HAP-1 (cell line): ENCODE data around the gene DKC1.
A peak's percentile ranks its signal among the peaks of the same experiment; 100 is the strongest.

ENCODE experiments used
- DNase-seq, 2 experiments: peaks; one replicate each; pipeline ENCODE4 v3.0.0-alpha.2; 2016 to 2020; ENCODE audit warnings: low spot score in 2 of 2
- H3K27me3 ChIP-seq: fragments of 250-450 bp; sonication (Bioruptor Pico); 2 replicates; pipeline ENCODE4 v1.5.1; 2020; ENCODE audit warnings: low read depth, mild to moderate bottlenecking, moderate library complexity
- H3K36me3 ChIP-seq: fragments of 250-450 bp; sonication (Bioruptor Pico); replicated peaks from 2 replicates; pipeline ENCODE4 v1.5.1; 2020; ENCODE audit warnings: mild to moderate bottlenecking
- H3K4me1 ChIP-seq: fragments of 250-450 bp; sonication (Bioruptor Pico); 2 replicates; pipeline ENCODE4 v1.5.1; 2020; ENCODE audit warnings: mild to moderate bottlenecking
- H3K4me3 ChIP-seq: fragments of 250-450 bp; sonication (Bioruptor Pico); 2 replicates; pipeline ENCODE4 v1.5.1; 2020; ENCODE audit warnings: mild to moderate bottlenecking, moderate library complexity
- H3K9me3 ChIP-seq: fragments of 250-450 bp; sonication (Bioruptor Pico); 2 replicates; pipeline ENCODE4 v1.5.1; 2020; ENCODE audit warnings: mild to moderate bottlenecking, moderate library complexity
- in situ Hi-C: fragments of 300-500 bp; cut with MboI; formaldehyde crosslinking; loops from 3 replicates; pipeline ENCODE4 v1.14.3; 2020; ENCODE audit warnings: low sequenced_read_pairs, inconsistent platforms, mixed read lengths

DKC1 gene

GRCh38 chrX:154730253-154730891 is 32.3 kb upstream of the DKC1 start:
- H3K27me3 ChIP-seq, result no peaks in the 10 kb centered on the region
- H3K4me1 ChIP-seq, result peaks cover 8% of the 10 kb centered on the region

GRCh38 chrX:154731184-154731583 is 31.5 kb upstream of the DKC1 start:
- H3K4me3 ChIP-seq, result no peak overlapping the region
- DNase-seq, result no peak
- H3K27me3 ChIP-seq, result no peaks in the 10 kb centered on the region
- no peaks in the 10 kb centered on the region for H3K9me3 ChIP-seq
- in situ Hi-C loops, result loop anchor here (25.0 kb wide), 1 partner anchor 144 kb away; the partner anchor contains the start of gene CTAG1A
- H3K4me1 ChIP-seq, result peaks cover 8% of the 10 kb centered on the region
- H3K36me3 ChIP-seq, result no peaks in the 10 kb centered on the region

More at GRCh38 chrX:154730253-154730891, 32.3 kb upstream of the DKC1 start:
- no peak overlapping the region for H3K4me3 ChIP-seq
- H3K36me3 ChIP-seq, result no peaks in the 10 kb centered on the region
- H3K9me3 ChIP-seq, result no peaks in the 10 kb centered on the region
- DNase-seq, result no peak
- in situ Hi-C loops, result loop anchor here (25.0 kb wide), 1 partner anchor 143 kb away; the partner anchor contains the start of gene CTAG1A

GRCh38 chrX:154731881-154732280 is 30.8 kb upstream of the DKC1 start:
- Histone ChIP-seq H3K36me3 (no peaks in the 10 kb centered on the region), H3K9me3 (no peaks in the 10 kb centered on the region), H3K4me1 (peaks cover 8% of the 10 kb centered on the region), H3K4me3 (no peak overlapping the region), H3K27me3 (no peaks in the 10 kb centered on the region)
- in situ Hi-C loops, result loop anchor here (25.0 kb wide), 1 partner anchor 145 kb away; the partner anchor contains the start of gene CTAG1A
- DNase-seq, result no peak

- Histone ChIP-seq H3K36me3 (no peaks in the 10 kb centered on the region), H3K4me3 (no peak overlapping the region), H3K9me3 (no peaks in the 10 kb centered on the region), H3K27me3 (no peaks in the 10 kb centered on the region), H3K4me1 (peaks cover 8% of the 10 kb centered on the region)
- in situ Hi-C loops, result loop anchor here (25.0 kb wide), 1 partner anchor 145 kb away; the partner anchor contains the start of gene CTAG1A
- DNase-seq, result no peak
These were observed 30.1 kb upstream of the DKC1 start for GRCh38 chrX:154732421-154733065.

- in situ Hi-C loops, result loop anchor here (25.0 kb wide), 1 partner anchor 146 kb away; the partner anchor contains the start of gene CTAG1A
- DNase-seq, result peak in 1 of 2 experiments; percentile 31
- Histone ChIP-seq H3K9me3 (no peaks in the 10 kb centered on the region), H3K4me3 (no peak overlapping the region), H3K36me3 (no peaks in the 10 kb centered on the region), H3K4me1 (peaks cover 8% of the 10 kb centered on the region), H3K27me3 (no peaks in the 10 kb centered on the region)
These were observed 29.6 kb upstream of the DKC1 start for GRCh38 chrX:154733066-154733425.

GRCh38 chrX:154734061-154734781 is 28.4 kb upstream of the DKC1 start:
- Histone ChIP-seq H3K4me3 (no peak overlapping the region), H3K9me3 (no peaks in the 10 kb centered on the region), H3K4me1 (peaks cover 8% of the 10 kb centered on the region), H3K27me3 (no peaks in the 10 kb centered on the region), H3K36me3 (no peaks in the 10 kb centered on the region)
- in situ Hi-C loops, result loop anchor here (25.0 kb wide), 1 partner anchor 147 kb away; the partner anchor contains the start of gene CTAG1A
- DNase-seq, result no peak

- DNase-seq, result no peak
- H3K4me3 ChIP-seq, result no peak overlapping the region
- no peaks in the 10 kb centered on the region; the same call in 1 of the 2 replicates for H3K27me3 ChIP-seq
- no peaks in the 10 kb centered on the region for H3K9me3 ChIP-seq
- H3K4me1 ChIP-seq, result peaks cover 8% of the 10 kb centered on the region
- H3K36me3 ChIP-seq, result no peaks in the 10 kb centered on the region
- in situ Hi-C loops, result loop anchor here (25.0 kb wide), 1 partner anchor 149 kb away; the partner anchor contains the start of gene CTAG1A
These were observed 26.8 kb upstream of the DKC1 start for GRCh38 chrX:154735695-154736393.

GRCh38 chrX:154737136-154737535 is 25.5 kb upstream of the DKC1 start:
- no peaks in the 10 kb centered on the region; the same call in 1 of the 2 replicates for H3K27me3 ChIP-seq
- H3K36me3 ChIP-seq, result no peaks in the 10 kb centered on the region
- H3K4me1 ChIP-seq, result peaks cover 8% of the 10 kb centered on the region
- no peak overlapping the region for H3K4me3 ChIP-seq
- in situ Hi-C loops, result loop anchor here (25.0 kb wide), 1 partner anchor 150 kb away; the partner anchor contains the start of gene CTAG1A
- DNase-seq, result no peak
- no peaks in the 10 kb centered on the region for H3K9me3 ChIP-seq

- no peaks in the 10 kb centered on the region; the same call in 1 of the 2 replicates for H3K27me3 ChIP-seq
- H3K4me1 ChIP-seq, result peaks cover 3% of the 10 kb centered on the region
- H3K36me3 ChIP-seq, result no peaks in the 10 kb centered on the region
- in situ Hi-C loops, result loop anchor here (25.0 kb wide), 1 partner anchor 151 kb away; the partner anchor contains the start of gene CTAG1A
- no peak overlapping the region for H3K4me3 ChIP-seq
- DNase-seq, result no peak
- no peaks in the 10 kb centered on the region for H3K9me3 ChIP-seq
These were observed 24.5 kb upstream of the DKC1 start for GRCh38 chrX:154738011-154738738.

- Histone ChIP-seq H3K4me3 (no peak overlapping the region), H3K27me3 (no peaks in the 10 kb centered on the region; the same call in 1 of the 2 replicates), H3K36me3 (no peaks in the 10 kb centered on the region), H3K4me1 (no peaks in the 10 kb centered on the region), H3K9me3 (no peaks in the 10 kb centered on the region)
- no peak for DNase-seq
- in situ Hi-C loops, result loop anchor here (25.0 kb wide), 1 partner anchor 153 kb away; the partner anchor contains the start of gene CTAG1A
These were observed 22.7 kb upstream of the DKC1 start for GRCh38 chrX:154739952-154740465.

GRCh38 chrX:154742613-154743012 is 20.1 kb upstream of the DKC1 start:
- H3K4me1 ChIP-seq, result no peaks in the 10 kb centered on the region
- no peaks in the 10 kb centered on the region; the same call in 1 of the 2 replicates for H3K27me3 ChIP-seq
- H3K9me3 ChIP-seq, result no peaks in the 10 kb centered on the region
- in situ Hi-C loops, result loop anchor here (25.0 kb wide), 1 partner anchor 155 kb away; the partner anchor contains the start of gene CTAG1A
- no peak overlapping the region for H3K4me3 ChIP-seq
- no peaks in the 10 kb centered on the region for H3K36me3 ChIP-seq
- DNase-seq, result no peak

- in situ Hi-C loops, result loop anchor here (25.0 kb wide), 1 partner anchor 162 kb away; the partner anchor contains the start of gene CTAG1A
- Histone ChIP-seq H3K4me3 (no peak overlapping the region), H3K27me3 (peaks cover 35% of the 10 kb centered on the region), H3K4me1 (peaks cover 5% of the 10 kb centered on the region), H3K36me3 (no peaks in the 10 kb centered on the region), H3K9me3 (no peaks in the 10 kb centered on the region)
- DNase-seq, result peak; percentile 44 to 64
These were observed 13.8 kb upstream of the DKC1 start for GRCh38 chrX:154748712-154749339.
